Measurements from ENCODE around the gene CLPX.
"Not testable (repeated sequence)": the region's sequence is repeated elsewhere in the genome, so short reads cannot be mapped to it uniquely, and the experiment has no call there.

CLPX gene

GRCh38 chr15:65204931-65205660 lies 20.0 kb upstream of the CLPX start:
- no peak for DNase-seq

- DNase-seq = no peak
These were observed 19.2 kb upstream of the CLPX start for GRCh38 chr15:65204236-65204930.

DNA sequence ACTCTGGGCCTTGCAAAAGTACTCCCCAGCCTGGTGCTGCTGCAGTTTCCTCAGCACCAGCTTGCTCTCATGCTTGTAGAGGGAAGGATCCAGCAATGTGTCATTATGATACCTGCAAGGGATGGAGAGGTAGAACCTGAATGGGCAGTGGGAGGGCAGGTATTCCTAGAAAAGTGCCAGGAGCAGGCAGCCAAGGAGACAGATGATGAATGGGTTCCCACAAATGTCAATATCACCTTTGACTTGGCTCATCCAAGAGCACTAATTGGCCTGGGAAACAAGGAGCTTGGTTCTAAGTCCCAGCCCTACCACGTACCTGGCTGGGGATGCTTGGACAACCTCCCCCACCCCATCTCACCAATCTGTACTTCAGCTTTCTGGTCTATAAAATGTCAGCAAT lies 16.8 kb upstream of the CLPX start:
- DNase-seq = no peak

- DNase-seq = peak; percentile 36
These were observed 13.4 kb upstream of the CLPX start for GRCh38 chr15:65198571-65198970.

DNA sequence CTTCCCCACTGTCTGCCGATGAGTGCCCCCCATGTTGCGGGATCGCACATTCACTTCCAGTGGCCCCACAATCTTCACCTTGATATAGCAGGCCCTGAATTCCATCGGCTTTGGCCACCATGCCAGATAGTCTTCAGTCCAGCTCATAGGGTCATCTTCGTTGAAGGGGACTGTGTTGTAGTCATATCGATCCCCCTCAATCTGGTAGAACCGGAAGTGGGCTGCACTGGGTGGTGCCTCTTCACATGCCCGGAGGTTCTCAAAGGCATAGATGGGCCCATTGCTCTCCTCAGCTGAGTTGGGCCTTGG lies 12.1 kb upstream of the CLPX start:
- DNase-seq = no peak

DNA sequence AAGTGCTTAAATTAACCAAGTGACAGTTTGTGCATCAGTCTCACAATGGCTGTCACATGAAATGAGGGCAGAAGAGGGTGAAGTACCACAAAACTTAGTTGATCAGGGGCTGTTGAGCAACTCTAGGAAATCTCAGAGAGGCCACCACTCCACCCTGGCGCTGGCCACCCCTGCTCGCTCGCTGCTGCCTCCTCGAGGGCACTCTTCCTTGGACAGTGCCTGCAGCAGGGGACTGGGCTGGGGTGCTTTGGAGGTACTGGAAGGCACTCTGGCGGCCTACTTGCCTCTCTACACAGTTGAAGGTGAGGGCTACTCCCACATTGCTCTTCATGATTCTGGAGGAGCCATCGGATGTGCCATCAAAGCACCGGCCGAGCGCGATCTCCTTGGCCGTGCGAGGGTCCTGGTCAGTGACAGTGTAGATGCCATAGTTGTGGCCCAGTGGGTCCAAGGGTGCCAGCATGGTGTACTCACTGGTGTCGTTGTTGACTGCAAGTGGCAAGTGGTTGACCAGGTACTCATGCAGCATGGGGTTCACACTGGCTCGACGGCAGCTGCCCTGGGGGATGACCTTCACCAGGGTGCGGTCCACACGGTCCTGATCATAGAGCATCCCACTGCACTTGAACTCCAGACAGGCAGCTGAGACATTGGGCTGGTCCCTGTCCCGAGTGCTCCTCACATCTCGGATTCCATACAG lies 11.6 kb upstream of the CLPX start:
- peak; percentile 45 for DNase-seq

GRCh38 chr15:65195548-65195923 lies 10.4 kb upstream of the CLPX start:
- DNase-seq = peak; percentile 28

- peak; percentile 34 for DNase-seq
These were observed 9.8 kb upstream of the CLPX start for GRCh38 chr15:65194826-65195547.

DNA sequence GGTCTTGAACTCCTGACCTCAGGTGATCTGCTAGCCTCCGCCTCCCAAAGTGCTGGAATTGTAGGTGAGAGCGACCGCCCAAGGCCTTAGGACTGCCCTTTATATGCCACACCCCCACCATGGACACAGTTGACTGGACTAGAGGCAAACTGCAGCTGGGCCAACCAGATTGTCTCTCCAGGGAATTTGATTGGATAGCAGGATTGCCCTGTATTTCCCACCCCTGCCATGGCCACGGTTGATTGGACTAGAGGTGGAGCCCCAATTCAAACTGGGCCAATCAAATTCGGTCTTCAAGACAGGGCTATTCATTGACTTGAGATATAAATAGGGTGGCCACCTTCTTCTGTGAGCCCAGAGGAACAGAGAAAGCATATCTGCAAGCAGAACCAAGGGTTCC lies 6.9 kb upstream of the CLPX start:
- DNase-seq = peak; percentile 43

- peak; percentile 50 for DNase-seq
These were observed 4.1 kb upstream of the CLPX start for GRCh38 chr15:65189102-65189740.

- peak; percentile 32 for DNase-seq
These were observed 3.3 kb upstream of the CLPX start for GRCh38 chr15:65188472-65188871.

- DNase-seq = peak; percentile 77
These were observed 756 bp downstream of the CLPX start for GRCh38 chr15:65184305-65184867.

GRCh38 chr15:65183865-65184159 lies 1.3 kb downstream of the CLPX start:
- DNase-seq = no peak

GRCh38 chr15:65182538-65182937 lies 2.6 kb downstream of the CLPX start:
- no peak for DNase-seq

GRCh38 chr15:65181582-65182353 lies 3.4 kb downstream of the CLPX start:
- not testable (repeated sequence) for DNase-seq

DNA sequence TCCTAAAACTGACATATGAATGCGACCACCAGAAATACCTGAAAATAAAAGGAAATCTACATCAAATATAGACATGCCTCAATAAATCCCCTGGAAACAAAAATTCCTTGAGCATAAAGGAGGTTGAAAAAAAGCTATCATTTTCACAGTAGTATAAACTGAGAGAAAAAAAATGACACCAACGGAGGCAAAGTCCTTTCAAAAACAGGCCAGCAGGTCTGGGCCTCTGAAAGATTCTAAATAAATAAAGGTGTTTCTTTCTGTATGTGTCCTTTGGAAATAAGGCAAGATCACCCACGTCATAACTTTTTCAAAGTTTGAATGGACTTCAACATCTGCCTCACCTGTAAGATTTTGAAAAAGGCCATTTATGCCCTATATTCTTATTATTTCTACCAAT lies 5.0 kb downstream of the CLPX start:
- no peak for DNase-seq

GRCh38 chr15:65177901-65178300 lies 7.2 kb downstream of the CLPX start:
- DNase-seq = no peak

- DNase-seq = no peak
These were observed 9.1 kb downstream of the CLPX start for GRCh38 chr15:65176056-65176455.

GRCh38 chr15:65175511-65175910 lies 9.6 kb downstream of the CLPX start:
- DNase-seq = no peak

DNA sequence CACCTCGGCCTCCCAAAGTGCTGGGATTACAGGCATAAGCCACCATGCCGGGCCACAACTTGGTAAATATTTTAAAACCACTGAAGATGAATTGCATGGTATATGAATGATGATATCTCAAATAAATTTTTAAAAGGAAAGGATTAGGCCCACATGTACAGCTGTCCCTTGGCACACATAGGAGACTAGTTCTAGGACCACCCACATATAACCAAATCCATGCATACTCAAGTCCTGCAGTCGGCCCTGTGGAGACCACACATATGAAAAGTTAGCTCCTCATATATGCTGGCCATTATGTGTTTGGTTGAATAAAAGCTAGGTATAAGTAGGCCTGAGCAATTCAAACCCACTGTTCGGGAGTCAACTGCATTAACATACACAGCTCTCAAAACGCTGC lies 10.6 kb downstream of the CLPX start:
- no peak for DNase-seq

DNA sequence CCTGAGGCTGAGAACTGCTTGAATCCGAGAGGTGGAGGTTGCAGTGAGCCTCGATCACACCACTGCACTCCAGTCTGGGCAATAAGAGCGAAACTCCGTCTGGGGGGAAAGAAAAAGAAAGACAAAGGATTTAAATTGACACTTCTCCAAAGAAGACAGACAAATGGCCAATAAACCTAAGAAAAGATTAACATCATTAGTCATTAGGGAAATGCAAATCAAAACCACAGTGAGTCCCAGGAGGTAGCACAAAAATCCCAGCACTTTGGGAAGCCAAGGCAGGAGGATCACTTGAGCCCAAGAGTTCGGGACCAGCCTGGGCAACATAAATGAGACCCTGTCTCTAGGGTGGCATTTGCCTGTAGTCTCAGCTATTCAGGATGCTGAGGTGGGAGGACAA lies 12.6 kb downstream of the CLPX start:
- DNase-seq = no peak

DNA sequence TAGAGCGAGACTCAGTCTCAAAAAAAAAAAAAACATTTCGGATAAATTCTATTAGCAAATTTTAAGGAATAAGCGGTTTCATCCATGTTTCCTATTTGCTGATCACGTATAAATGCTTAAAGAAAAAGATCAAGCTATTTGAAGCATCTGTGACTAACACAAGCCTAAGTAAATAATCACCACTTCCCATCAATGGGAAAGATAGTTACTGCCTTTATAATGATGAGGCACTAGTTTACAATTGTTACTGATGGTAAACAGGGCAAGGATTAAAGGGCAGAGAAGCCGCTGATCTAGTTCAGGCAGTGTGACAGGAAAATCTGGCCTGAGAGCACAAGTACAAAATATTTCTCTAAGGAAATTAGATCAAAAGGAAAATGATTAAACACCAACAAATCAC lies 13.7 kb downstream of the CLPX start:
- no peak for DNase-seq

Data from activated CD8-positive, alpha-beta memory T cell treated with anti-CD3 and anti-CD28 coated beads, Interleukin-2, amount 50 U/mL, for 48 hours (primary cell).